ENCODE data around the gene ZFP36L1. TPM values are rescaled to one million over a fixed set of nuclear protein-coding genes. Genes with fewer than 3 reads are reported as not detected.

ZFP36L1 gene
- total RNA-seq, 2 donors from 2014 or later = 233 to 326 TPM

DNA sequence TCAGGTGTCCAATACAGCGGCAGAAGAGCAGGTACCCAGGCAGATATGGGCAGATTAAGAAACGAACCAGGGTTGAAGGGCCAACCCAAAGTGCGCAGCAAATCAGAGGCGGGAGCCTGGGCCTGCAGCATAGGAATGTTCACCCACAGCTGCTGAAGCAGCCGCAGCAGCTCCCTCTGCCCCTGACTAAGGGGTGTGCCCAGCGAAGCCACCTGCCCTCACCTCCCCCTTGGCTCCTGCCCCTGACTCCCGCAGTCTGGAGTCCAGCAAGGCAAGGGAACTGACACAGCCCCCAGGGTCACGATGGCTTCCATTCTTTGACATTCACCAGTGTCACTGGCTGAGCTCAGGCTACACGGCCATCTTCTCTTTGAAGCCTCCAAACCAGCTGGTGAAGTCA is 27.3 kb upstream of the ZFP36L1 start:
- no peak for ATAC-seq (ENCODE audit: insufficient number of reproducible peaks, low FRiP score, low read depth)
- Histone ChIP-seq H3K27ac (no peak overlapping the region), H3K4me3 (no peak overlapping the region), H3K36me3 (no peaks in the 10 kb centered on the region), H3K9me3 (no peaks in the 10 kb centered on the region), H3K27me3 (replicated peaks; ENCODE audit: insufficient read depth) (no peaks in the 10 kb centered on the region), H3K4me1 (ENCODE audit: control insufficient read depth in 1 of 2, low read depth in 2 of 2) (peaks cover 10 to 21% of the 10 kb centered on the region in 2 donors)
- TF ChIP-seq, protein P1, sequence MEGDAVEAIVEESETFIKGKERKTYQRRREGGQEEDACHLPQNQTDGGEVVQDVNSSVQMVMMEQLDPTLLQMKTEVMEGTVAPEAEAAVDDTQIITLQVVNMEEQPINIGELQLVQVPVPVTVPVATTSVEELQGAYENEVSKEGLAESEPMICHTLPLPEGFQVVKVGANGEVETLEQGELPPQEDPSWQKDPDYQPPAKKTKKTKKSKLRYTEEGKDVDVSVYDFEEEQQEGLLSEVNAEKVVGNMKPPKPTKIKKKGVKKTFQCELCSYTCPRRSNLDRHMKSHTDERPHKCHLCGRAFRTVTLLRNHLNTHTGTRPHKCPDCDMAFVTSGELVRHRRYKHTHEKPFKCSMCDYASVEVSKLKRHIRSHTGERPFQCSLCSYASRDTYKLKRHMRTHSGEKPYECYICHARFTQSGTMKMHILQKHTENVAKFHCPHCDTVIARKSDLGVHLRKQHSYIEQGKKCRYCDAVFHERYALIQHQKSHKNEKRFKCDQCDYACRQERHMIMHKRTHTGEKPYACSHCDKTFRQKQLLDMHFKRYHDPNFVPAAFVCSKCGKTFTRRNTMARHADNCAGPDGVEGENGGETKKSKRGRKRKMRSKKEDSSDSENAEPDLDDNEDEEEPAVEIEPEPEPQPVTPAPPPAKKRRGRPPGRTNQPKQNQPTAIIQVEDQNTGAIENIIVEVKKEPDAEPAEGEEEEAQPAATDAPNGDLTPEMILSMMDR (IDR thresholded peaks at IDR 0.05) = no peak
- no peak for DNase-seq (ENCODE audit: low spot score)

DNA sequence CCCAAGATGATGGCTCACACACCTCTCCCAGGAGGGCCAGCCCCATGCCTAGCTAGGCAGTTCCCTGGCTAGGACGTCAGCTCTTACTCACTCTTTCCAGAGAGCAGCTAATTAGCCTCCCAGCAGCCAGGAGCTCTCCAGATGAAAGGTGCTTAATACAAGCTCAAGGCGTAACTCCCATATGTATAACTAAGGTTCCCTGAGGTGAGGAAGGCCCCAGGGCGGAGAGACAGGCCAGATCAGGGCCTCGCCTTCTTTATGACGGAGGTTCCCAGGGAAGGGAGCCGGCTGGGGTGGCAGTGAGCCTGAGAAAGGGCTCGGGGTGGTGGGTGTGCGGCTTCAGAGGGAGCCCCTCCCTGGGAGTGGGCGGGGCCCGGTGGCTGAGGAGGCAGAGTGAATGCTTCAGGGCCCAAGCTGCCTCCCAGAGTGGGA is 26.4 kb upstream of the ZFP36L1 start:
- Histone ChIP-seq H3K4me1 (ENCODE audit: control insufficient read depth in 1 of 2, low read depth in 2 of 2) (peaks cover 12 to 29% of the 10 kb centered on the region in 2 donors), H3K27me3 (replicated peaks; ENCODE audit: insufficient read depth) (no peaks in the 10 kb centered on the region), H3K4me3 (no peak overlapping the region), H3K36me3 (no peaks in the 10 kb centered on the region), H3K27ac (peak overlapping the region in 1 of 2 donors; percentile 19), H3K9me3 (no peaks in the 10 kb centered on the region)
- DNase-seq (ENCODE audit: low spot score) (no peak), ATAC-seq (ENCODE audit: insufficient number of reproducible peaks, low FRiP score, low read depth) (no peak)
- TF ChIP-seq, protein P1 (IDR thresholded peaks at IDR 0.05) = no peak

DNA sequence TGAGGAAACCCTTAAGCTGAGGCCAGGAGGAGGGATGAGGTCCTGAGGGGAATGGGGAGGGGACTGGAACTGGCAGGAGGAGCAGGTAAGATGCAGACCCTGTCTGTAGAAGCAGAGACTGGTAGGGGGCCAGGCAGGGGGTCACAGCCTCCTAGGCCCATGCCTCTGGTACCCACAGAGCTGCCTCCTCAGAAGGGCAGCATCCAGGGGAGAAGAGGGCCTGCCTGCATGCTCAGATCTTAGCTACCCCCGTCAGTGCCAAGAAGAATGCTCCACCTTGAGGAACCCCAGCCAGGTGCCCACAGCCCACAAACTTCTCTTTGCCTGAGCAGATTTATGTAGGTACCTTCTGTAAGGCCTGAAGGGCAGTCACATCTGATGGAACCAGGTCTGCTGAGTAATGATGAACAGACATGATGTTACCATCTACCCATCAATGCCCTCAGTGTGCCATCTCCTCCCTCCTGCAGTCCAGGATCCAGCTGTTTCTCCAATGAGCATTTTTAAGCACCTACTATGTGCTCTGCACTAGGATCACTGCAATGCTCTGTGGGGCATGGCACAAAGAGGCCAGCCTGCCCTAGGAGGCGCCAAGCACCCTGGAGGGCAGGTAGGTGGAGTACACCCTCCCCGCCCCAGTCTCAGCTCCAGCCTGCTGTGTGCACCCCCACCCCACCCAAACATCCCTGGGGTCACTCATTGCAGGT is 24.8 kb upstream of the ZFP36L1 start:
- Histone ChIP-seq H3K27me3 (replicated peaks; ENCODE audit: insufficient read depth) (no peaks in the 10 kb centered on the region), H3K36me3 (no peaks in the 10 kb centered on the region), H3K4me3 (no peak overlapping the region), H3K27ac (no peak overlapping the region), H3K9me3 (no peaks in the 10 kb centered on the region), H3K4me1 (ENCODE audit: control insufficient read depth in 1 of 2, low read depth in 2 of 2) (peaks cover 23 to 45% of the 10 kb centered on the region in 2 donors)
- no peak for DNase-seq (ENCODE audit: low spot score)
- no peak for ATAC-seq (ENCODE audit: insufficient number of reproducible peaks, low FRiP score, low read depth)
- TF ChIP-seq, protein P1 (IDR thresholded peaks at IDR 0.05) = no peak

DNA sequence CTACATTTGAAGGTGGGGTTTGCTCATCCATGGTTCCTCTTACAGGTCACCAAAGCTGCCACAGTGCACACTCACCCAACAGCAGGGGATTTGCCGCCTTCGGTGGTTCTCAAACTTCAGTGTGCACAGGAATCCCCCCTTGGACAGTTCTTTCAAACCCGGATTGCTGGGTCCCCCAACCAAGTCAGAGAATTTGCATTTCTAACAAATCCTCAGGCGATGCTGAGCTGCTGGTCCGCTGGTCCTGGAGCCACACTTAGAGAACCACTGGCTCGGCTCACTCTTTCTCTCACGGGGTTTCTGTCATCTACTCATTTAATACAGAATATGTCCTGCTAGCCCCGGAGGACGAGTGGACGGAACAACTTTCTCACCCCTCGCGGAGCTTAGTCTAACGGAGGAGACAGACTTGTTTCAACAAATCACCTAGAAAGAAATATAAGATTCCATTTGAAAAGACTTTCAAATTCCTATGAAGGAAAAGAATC is 24.1 kb upstream of the ZFP36L1 start:
- no peak for DNase-seq (ENCODE audit: low spot score)
- Histone ChIP-seq H3K4me3 (peak overlapping the region; percentile 77), H3K4me1 (ENCODE audit: control insufficient read depth in 1 of 2, low read depth in 2 of 2) (peaks cover 23 to 47% of the 10 kb centered on the region in 2 donors), H3K36me3 (no peaks in the 10 kb centered on the region), H3K9me3 (no peaks in the 10 kb centered on the region), H3K27ac (peak overlapping the region; percentile 95 to 96), H3K27me3 (replicated peaks; ENCODE audit: insufficient read depth) (no peaks in the 10 kb centered on the region)
- no peak for ATAC-seq (ENCODE audit: insufficient number of reproducible peaks, low FRiP score, low read depth)
- TF ChIP-seq, protein P1 (IDR thresholded peaks at IDR 0.05) = no peak

DNA sequence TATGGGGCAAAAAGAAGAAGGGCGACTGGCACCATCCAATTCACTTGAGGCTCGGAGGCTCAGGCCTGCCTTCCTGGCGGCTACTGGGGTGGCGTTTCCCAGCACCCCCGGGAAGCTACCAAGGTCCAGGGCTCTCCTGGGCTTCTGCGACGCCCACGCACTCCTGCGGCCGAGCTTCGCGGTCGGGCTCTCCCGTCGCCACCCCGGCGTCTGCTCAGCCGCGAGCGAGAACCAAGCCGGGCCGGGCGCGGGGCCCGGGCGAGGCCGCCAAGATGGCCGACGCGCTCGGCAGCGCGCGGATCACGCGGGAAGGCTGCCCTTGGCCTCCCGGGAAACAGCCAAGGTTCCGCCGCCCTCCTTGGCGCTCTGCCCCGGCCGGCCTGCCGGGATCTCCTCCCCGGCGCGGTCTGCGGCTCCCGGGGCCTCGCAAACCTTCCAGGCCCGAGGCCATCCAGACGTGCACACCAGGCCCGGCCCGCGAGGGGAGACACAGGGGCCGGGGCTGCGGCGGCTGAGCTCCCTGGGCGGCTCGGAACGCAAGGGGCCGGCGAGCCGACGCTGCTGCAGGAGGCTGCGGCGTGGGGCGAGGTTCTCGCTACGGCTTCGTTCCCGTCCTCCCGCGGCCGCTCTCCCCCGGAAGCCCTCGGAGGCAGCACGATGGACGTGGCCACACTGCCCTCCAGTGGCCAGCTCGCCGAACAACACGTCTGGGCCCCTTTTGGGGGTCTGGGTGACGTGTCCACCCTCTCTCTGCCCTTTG is 23.5 kb upstream of the ZFP36L1 start:
- TF ChIP-seq, protein P1 (IDR thresholded peaks at IDR 0.05) = peak; percentile 98
- Histone ChIP-seq H3K9me3 (no peaks in the 10 kb centered on the region), H3K4me1 (ENCODE audit: control insufficient read depth in 1 of 2, low read depth in 2 of 2) (peaks cover 23 to 47% of the 10 kb centered on the region in 2 donors), H3K27ac (peak overlapping the region; percentile 95 to 96), H3K36me3 (no peaks in the 10 kb centered on the region), H3K27me3 (replicated peaks; ENCODE audit: insufficient read depth) (no peaks in the 10 kb centered on the region), H3K4me3 (peak overlapping the region; percentile 77)
- DNase-seq (ENCODE audit: low spot score) = no peak
- ATAC-seq (ENCODE audit: insufficient number of reproducible peaks, low FRiP score, low read depth) = peak; percentile 68

Data from thoracic aorta (tissue), 2 donors.